Uterus (tissue), 2 donors: ENCODE data around the gene SAMD9L.

Experiments used
- CTCF ChIP-seq, 4 experiments: fragments of 200-600 bp in 2 of 4; fragments of 450-650 bp in 2 of 4; sonication (generic) in 2 of 4; IDR thresholded peaks; one replicate each; pipeline ENCODE4 v1.5.1; 2016 to 2019; ENCODE audit warnings: antibody characterized with exemption in 4 of 4, mild to moderate bottlenecking in 2 of 4, moderate library complexity in 1 of 4
- POLR2A ChIP-seq, 2 donors: fragments of 450-650 bp; IDR thresholded peaks; one replicate each; pipeline ENCODE4 v1.6.1; 2016; ENCODE audit warnings: antibody characterized with exemption in 2 of 2, mild to moderate bottlenecking in 1 of 2, moderate library complexity in 1 of 2

- TF ChIP-seq CTCF (IDR thresholded peaks at IDR 0.05) (no peak), POLR2A (IDR thresholded peaks at IDR 0.05) (no peak)
Observed at GRCh38 chr7:93138576-93138975, 9.6 kb downstream of the SAMD9L start.
